Measurements from ENCODE around the gene DSC1.

DSC1 gene

DNA sequence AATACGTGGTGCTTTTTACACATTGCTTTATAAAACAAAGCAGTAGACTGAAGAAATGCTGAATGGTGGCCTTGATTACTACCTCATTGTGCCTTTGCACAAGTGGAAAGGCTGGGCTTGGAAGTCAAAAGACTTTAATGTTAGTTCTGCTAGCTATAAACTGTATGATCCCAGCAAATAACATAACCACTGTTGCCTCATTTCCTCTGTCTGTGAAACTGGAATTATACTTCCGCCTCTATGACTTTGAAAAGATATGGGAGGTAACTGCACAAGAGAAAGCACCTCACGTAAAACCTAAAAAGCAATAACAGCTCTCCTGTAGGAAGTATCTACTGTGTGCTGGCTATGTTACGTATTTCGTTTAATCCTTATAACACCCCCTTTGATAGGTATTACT, 43.4 kb upstream of the DSC1 start:
- peaks cover 6% of the 10 kb centered on the region for H3K4me1 ChIP-seq (ENCODE audit: insufficient read depth, poor library complexity, severe bottlenecking)
- ATAC-seq (ENCODE audit: low read depth) (no peak), DNase-seq (ENCODE audit: low spot score) (no peak)
- no peak overlapping the region for H3K4me3 ChIP-seq (ENCODE audit: severe bottlenecking)
- H3K27ac ChIP-seq (ENCODE audit: poor library complexity, severe bottlenecking): peak overlapping the region; percentile 20
- no peaks in the 10 kb centered on the region for H3K27me3 ChIP-seq (ENCODE audit: insufficient read depth, poor library complexity, severe bottlenecking)
- no peaks in the 10 kb centered on the region for H3K9me3 ChIP-seq (ENCODE audit: severe bottlenecking)
- no peaks in the 10 kb centered on the region for H3K36me3 ChIP-seq (ENCODE audit: low read depth)
- TF ChIP-seq, protein P1, sequence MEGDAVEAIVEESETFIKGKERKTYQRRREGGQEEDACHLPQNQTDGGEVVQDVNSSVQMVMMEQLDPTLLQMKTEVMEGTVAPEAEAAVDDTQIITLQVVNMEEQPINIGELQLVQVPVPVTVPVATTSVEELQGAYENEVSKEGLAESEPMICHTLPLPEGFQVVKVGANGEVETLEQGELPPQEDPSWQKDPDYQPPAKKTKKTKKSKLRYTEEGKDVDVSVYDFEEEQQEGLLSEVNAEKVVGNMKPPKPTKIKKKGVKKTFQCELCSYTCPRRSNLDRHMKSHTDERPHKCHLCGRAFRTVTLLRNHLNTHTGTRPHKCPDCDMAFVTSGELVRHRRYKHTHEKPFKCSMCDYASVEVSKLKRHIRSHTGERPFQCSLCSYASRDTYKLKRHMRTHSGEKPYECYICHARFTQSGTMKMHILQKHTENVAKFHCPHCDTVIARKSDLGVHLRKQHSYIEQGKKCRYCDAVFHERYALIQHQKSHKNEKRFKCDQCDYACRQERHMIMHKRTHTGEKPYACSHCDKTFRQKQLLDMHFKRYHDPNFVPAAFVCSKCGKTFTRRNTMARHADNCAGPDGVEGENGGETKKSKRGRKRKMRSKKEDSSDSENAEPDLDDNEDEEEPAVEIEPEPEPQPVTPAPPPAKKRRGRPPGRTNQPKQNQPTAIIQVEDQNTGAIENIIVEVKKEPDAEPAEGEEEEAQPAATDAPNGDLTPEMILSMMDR (IDR thresholded peaks at IDR 0.05; ENCODE audit: poor library complexity, severe bottlenecking): no peak

DNA sequence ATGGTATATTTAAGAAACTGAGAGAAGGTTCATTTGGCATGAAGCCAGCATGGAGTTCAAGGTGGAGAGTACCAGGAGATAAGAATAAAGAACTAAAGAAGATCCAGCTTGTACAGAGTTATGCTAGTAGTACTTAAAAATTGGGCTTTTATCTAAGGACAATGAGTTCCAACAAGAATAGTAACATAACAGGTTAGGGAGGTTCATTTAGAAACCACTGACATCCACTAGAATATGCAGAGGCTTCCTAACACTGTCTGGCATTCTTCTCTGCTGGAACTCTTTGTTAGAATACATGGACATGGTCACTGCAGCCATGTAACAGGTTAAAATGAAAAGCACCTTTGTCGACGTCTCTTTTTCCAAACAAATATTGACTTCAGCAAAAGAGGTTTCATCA, 42.6 kb upstream of the DSC1 start:
- peaks cover 6% of the 10 kb centered on the region for H3K4me1 ChIP-seq (ENCODE audit: insufficient read depth, poor library complexity, severe bottlenecking)
- H3K9me3 ChIP-seq (ENCODE audit: severe bottlenecking): no peaks in the 10 kb centered on the region
- no peak for ATAC-seq (ENCODE audit: low read depth)
- no peaks in the 10 kb centered on the region for H3K27me3 ChIP-seq (ENCODE audit: insufficient read depth, poor library complexity, severe bottlenecking)
- H3K4me3 ChIP-seq (ENCODE audit: severe bottlenecking): no peak overlapping the region
- H3K36me3 ChIP-seq (ENCODE audit: low read depth): no peaks in the 10 kb centered on the region
- TF ChIP-seq, protein P1 (IDR thresholded peaks at IDR 0.05; ENCODE audit: poor library complexity, severe bottlenecking): no peak
- no peak for DNase-seq (ENCODE audit: low spot score)
- no peak overlapping the region for H3K27ac ChIP-seq (ENCODE audit: poor library complexity, severe bottlenecking)

DNA sequence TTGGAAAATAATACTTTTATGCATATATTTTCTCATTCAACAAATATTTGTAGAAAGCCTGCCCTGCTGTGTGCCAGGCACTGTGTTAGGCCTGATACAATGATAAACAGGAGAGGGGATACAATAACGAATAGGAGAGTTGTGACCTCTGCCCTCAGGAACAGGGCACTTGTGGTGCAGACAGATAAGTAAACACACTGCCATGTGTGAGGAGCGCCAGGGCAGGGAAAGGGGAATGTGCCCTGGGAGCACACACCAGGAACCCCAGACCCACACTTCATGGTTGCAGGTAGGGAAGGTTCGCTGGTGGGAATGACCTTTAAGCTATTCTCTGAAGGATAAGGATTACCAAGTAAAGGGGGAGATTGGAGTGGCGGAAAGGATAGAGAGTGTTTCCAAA, 42.2 kb upstream of the DSC1 start:
- Histone ChIP-seq H3K4me3 (ENCODE audit: severe bottlenecking) (no peak overlapping the region), H3K27ac (ENCODE audit: poor library complexity, severe bottlenecking) (no peak overlapping the region), H3K36me3 (ENCODE audit: low read depth) (no peaks in the 10 kb centered on the region), H3K9me3 (ENCODE audit: severe bottlenecking) (no peaks in the 10 kb centered on the region), H3K4me1 (ENCODE audit: insufficient read depth, poor library complexity, severe bottlenecking) (peaks cover 7% of the 10 kb centered on the region), H3K27me3 (ENCODE audit: insufficient read depth, poor library complexity, severe bottlenecking) (no peaks in the 10 kb centered on the region)
- TF ChIP-seq, protein P1 (IDR thresholded peaks at IDR 0.05; ENCODE audit: poor library complexity, severe bottlenecking): no peak
- ATAC-seq (ENCODE audit: low read depth) (no peak), DNase-seq (ENCODE audit: low spot score) (no peak)

DNA sequence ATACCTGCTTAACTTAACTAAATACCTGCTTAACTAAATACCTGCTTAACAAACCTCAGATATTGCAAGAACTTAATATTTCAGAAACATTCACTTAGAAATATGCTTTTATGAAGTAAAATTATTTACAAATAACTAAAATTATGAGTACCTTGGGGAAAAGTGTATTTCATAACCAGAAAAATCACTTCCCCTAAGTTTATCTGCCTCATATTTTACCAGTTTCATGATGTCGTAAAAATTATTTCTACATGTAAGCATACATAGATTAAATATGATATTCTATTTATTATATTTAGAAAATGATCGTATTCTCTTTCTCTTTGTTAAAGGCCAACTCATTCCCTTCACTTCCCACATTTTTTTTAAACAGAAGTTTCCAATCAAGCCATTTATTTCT, 41.5 kb upstream of the DSC1 start:
- no peak for DNase-seq (ENCODE audit: low spot score)
- TF ChIP-seq, protein P1 (IDR thresholded peaks at IDR 0.05; ENCODE audit: poor library complexity, severe bottlenecking): no peak
- Histone ChIP-seq H3K27me3 (ENCODE audit: insufficient read depth, poor library complexity, severe bottlenecking) (no peaks in the 10 kb centered on the region), H3K9me3 (ENCODE audit: severe bottlenecking) (no peaks in the 10 kb centered on the region), H3K4me1 (ENCODE audit: insufficient read depth, poor library complexity, severe bottlenecking) (peaks cover 14% of the 10 kb centered on the region), H3K36me3 (ENCODE audit: low read depth) (no peaks in the 10 kb centered on the region), H3K27ac (ENCODE audit: poor library complexity, severe bottlenecking) (no peak overlapping the region), H3K4me3 (ENCODE audit: severe bottlenecking) (no peak overlapping the region)
- ATAC-seq (ENCODE audit: low read depth): no peak

DNA sequence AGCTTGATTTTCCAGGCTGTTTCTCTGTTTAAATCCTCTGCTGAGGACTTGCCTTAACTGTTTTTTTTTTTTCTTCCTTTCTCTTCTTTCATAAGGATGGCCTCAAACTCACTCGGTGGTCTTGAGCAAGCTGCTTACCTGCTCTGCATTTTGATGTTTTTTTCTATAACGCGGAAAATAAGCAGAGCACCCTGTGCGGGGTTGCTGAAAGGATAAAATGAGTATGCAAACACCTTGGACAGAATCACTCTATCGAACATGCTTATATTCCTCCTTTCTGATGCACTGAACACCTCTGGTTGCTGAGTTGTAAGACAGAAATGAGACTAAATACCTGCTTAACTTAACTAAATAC, 41.1 kb upstream of the DSC1 start:
- no peaks in the 10 kb centered on the region for H3K27me3 ChIP-seq (ENCODE audit: insufficient read depth, poor library complexity, severe bottlenecking)
- no peaks in the 10 kb centered on the region for H3K9me3 ChIP-seq (ENCODE audit: severe bottlenecking)
- ATAC-seq (ENCODE audit: low read depth): no peak
- TF ChIP-seq, protein P1 (IDR thresholded peaks at IDR 0.05; ENCODE audit: poor library complexity, severe bottlenecking): no peak
- H3K4me1 ChIP-seq (ENCODE audit: insufficient read depth, poor library complexity, severe bottlenecking): peaks cover 18% of the 10 kb centered on the region
- no peaks in the 10 kb centered on the region for H3K36me3 ChIP-seq (ENCODE audit: low read depth)
- no peak overlapping the region for H3K27ac ChIP-seq (ENCODE audit: poor library complexity, severe bottlenecking)
- H3K4me3 ChIP-seq (ENCODE audit: severe bottlenecking): no peak overlapping the region
- DNase-seq (ENCODE audit: low spot score): no peak

Data from RWPE2 (cell line).